NT2/D1 (cell line): ENCODE results near the gene AHRR.

ENCODE experiments used
- SUZ12 ChIP-seq: IDR thresholded peaks from 2 replicates; pipeline ENCODE4 v1.6.1; 2011; ENCODE audit not compliant: insufficient read length, insufficient read depth; ENCODE audit errors: extremely low read depth
- YY1 ChIP-seq: IDR thresholded peaks from 2 replicates; pipeline ENCODE4 v1.6.1; 2011; ENCODE audit not compliant: insufficient read length, insufficient read depth
- ZNF274 ChIP-seq: IDR thresholded peaks from 2 replicates; pipeline ENCODE4 v1.6.1; 2011; ENCODE audit warnings: mild to moderate bottlenecking, low read depth, low read length

- no peak for TF ChIP-seq YY1
- no peak for TF ChIP-seq ZNF274
- TF ChIP-seq SUZ12 = no peak
These were observed 21.3 kb downstream of the AHRR start for GRCh38 chr5:342501-343460.
